ENCODE data around the gene PRKCE. TPM values are rescaled to one million over a fixed set of nuclear protein-coding genes. Genes with fewer than 3 reads are reported as not detected.
A peak's percentile ranks its signal among the peaks of the same experiment; 100 is the strongest.

PRKCE gene
- total RNA-seq, 3 donors from 2014 or later (not counting 1 experiment from before 2014, with no cell fraction given), result 35.2 to 42.1 (median 38.6) TPM

DNA sequence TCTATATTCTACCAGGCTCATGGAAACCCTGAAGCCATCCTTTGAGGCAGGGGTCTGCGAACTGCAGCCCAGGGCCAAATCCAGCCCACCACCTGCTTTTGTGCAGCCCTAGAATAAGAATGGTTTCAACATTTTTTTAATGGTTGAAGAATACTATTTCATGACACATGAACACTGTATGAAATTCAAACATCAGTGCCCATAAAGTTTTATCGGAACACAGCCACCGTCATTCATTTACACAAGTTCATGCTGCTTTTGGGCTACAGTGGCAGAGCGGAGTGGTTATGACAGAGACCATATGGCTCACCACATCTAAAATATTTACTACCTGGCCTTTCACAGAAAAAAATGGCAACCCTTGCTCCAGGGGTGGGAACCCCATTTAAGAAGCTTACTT, 521.6 kb downstream of the PRKCE start:
- Mint-ChIP-seq H3K27ac (no peak overlapping the region), H3K4me1 (peaks cover 22 to 30% of the 10 kb centered on the region in 2 donors), H3K4me3 (no peak overlapping the region), H3K36me3 (no peaks in the 10 kb centered on the region), H3K9me3 (no peaks in the 10 kb centered on the region), H3K27me3 (ENCODE audit: low read depth in 2 of 2) (no peaks in the 10 kb centered on the region)
- H3K27me3 ChIP-seq (ENCODE audit: control insufficient read depth, insufficient read depth, low read length), result no peaks in the 10 kb centered on the region
- no peaks in the 10 kb centered on the region for H3K9me3 ChIP-seq (ENCODE audit: control insufficient read depth, insufficient read depth, low read length)
- H3K36me3 ChIP-seq (ENCODE audit: control insufficient read depth, insufficient read depth, low read length), result no peaks in the 10 kb centered on the region
- intact Hi-C loops (cut with micrococcal nuclease), result no loop called here
- no peak for DNase-seq
- TF ChIP-seq CTCF (IDR thresholded peaks at IDR 0.05), result no peak
- H3K4me3 ChIP-seq (ENCODE audit: low read length), result no peak overlapping the region
- H3K4me1 ChIP-seq (ENCODE audit: control insufficient read depth, insufficient read depth, low read length), result peaks cover 14% of the 10 kb centered on the region
- no peak overlapping the region for H3K27ac ChIP-seq (ENCODE audit: low read length)
- 95% methylated on average over 4 of the region's 4 CpGs for WGBS (ENCODE audit: insufficient coverage)
- no peak for ATAC-seq

GRCh38 chr2:46173636-46174250, 522.3 kb downstream of the PRKCE start:
- DNase-seq (no peak), ATAC-seq (no peak)
- H3K36me3 ChIP-seq (ENCODE audit: control insufficient read depth, insufficient read depth, low read length), result no peaks in the 10 kb centered on the region
- H3K4me3 ChIP-seq (ENCODE audit: low read length), result no peak overlapping the region
- Mint-ChIP-seq H3K27me3 (ENCODE audit: low read depth in 2 of 2) (no peaks in the 10 kb centered on the region), H3K27ac (peak overlapping the region in 1 of 2 donors; percentile 64), H3K4me3 (no peak overlapping the region), H3K36me3 (no peaks in the 10 kb centered on the region), H3K4me1 (peaks cover 29 to 36% of the 10 kb centered on the region in 2 donors), H3K9me3 (no peaks in the 10 kb centered on the region)
- no peaks in the 10 kb centered on the region for H3K9me3 ChIP-seq (ENCODE audit: control insufficient read depth, insufficient read depth, low read length)
- whole genome bisulfite sequencing (ENCODE audit: insufficient coverage), result 95% methylated on average over 6 of the region's 7 CpGs
- peaks cover 17% of the 10 kb centered on the region for H3K4me1 ChIP-seq (ENCODE audit: control insufficient read depth, insufficient read depth, low read length)
- no peak overlapping the region for H3K27ac ChIP-seq (ENCODE audit: low read length)
- H3K27me3 ChIP-seq (ENCODE audit: control insufficient read depth, insufficient read depth, low read length), result no peaks in the 10 kb centered on the region
- intact Hi-C loops (cut with micrococcal nuclease), result no loop called here
- no peak for TF ChIP-seq CTCF (IDR thresholded peaks at IDR 0.05)

DNA sequence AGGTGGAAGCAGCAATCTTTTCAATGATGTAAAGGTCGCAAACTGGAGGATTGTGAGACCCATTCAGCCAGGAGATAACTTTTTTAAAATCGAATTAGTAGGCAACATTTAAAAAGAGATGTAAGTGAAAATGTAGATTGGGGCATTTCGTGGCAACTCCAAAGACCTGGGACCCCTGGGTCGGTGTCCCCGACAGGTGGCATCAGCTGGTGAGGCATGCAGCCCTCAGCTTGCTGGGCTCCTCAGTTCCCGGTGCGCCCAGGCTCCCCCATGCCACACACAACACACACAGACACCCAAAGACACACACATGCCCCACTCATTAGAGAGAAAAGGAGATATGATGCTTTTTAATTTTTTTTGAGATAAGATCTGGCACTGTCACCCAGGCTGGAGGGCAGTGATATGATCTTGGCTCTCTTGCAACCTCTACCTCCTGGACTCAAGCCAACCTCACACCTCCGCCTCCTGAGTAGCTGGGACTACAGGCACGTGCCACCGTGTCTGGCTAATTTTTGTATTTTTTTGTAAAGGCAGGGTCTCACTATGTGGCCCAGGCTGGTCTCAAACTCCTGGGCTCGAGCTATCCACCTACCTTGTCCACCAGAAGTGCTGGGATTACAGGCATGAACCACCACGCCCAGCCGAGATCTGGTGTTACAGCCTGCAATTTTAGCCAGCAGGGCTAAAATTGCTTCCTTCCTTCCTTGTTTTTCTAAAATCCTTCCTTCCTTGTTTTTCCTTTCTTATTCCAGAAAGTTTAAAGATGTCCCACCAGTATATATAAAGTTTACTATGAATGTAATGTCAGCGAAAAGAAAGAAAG, 523.1 kb downstream of the PRKCE start:
- peak in 1 of 2 donors; percentile 52 for DNase-seq
- WGBS (ENCODE audit: insufficient coverage), result 77% methylated on average over 14 of the region's 14 CpGs
- H3K4me3 ChIP-seq (ENCODE audit: low read length), result no peak overlapping the region
- H3K27ac Mint-ChIP-seq, result peak overlapping the region in 1 of 2 donors; percentile 64
- peaks cover 26% of the 10 kb centered on the region for H3K4me1 ChIP-seq (ENCODE audit: control insufficient read depth, insufficient read depth, low read length)
- H3K36me3 ChIP-seq (ENCODE audit: control insufficient read depth, insufficient read depth, low read length), result no peaks in the 10 kb centered on the region
- intact Hi-C loops (cut with micrococcal nuclease), result loop anchor here (5.0 kb wide), 1 partner anchor 123 kb away; the partner anchor contains the start of gene EPAS1
- H3K27ac ChIP-seq (ENCODE audit: low read length), result no peak overlapping the region
- no peaks in the 10 kb centered on the region for H3K27me3 ChIP-seq (ENCODE audit: control insufficient read depth, insufficient read depth, low read length)
- TF ChIP-seq CTCF (IDR thresholded peaks at IDR 0.05), result no peak
- no peak overlapping the region for H3K4me3 Mint-ChIP-seq
- H3K9me3 ChIP-seq (ENCODE audit: control insufficient read depth, insufficient read depth, low read length), result no peaks in the 10 kb centered on the region
- no peaks in the 10 kb centered on the region for H3K27me3 Mint-ChIP-seq (ENCODE audit: low read depth in 2 of 2)
- no peak for ATAC-seq
- peaks cover 38 to 44% of the 10 kb centered on the region in 2 donors for H3K4me1 Mint-ChIP-seq
- H3K9me3 Mint-ChIP-seq, result no peaks in the 10 kb centered on the region
- no peaks in the 10 kb centered on the region for H3K36me3 Mint-ChIP-seq
